Body of pancreas (tissue), 4 donors: ENCODE measurements around the gene MTM1.

Experiments used
- CTCF ChIP-seq, 7 experiments: fragments of 450-650 bp in 4 of 7; fragments of 200-600 bp in 3 of 7; sonication (generic) in 3 of 7; IDR thresholded peaks; one replicate each; pipeline ENCODE4 v1.5.1; 2016 to 2019; ENCODE audit warnings: antibody characterized with exemption in 7 of 7
- POLR2A ChIP-seq, 3 donors: fragments of 450-650 bp; IDR thresholded peaks; one replicate each; pipeline ENCODE4 v1.6.1; 2016; ENCODE audit warnings: antibody characterized with exemption in 3 of 3, mild to moderate bottlenecking in 2 of 3

GRCh38 chrX:150546711-150547153, 21.7 kb upstream of the MTM1 start:
- TF ChIP-seq CTCF (IDR thresholded peaks at IDR 0.05) (no peak), POLR2A (IDR thresholded peaks at IDR 0.05) (no peak)
